Left colon (tissue), 2 donors: ENCODE results near the gene MTUS2. TPM values are rescaled to one million over a fixed set of nuclear protein-coding genes. Genes with fewer than 3 reads are reported as not detected.

Source experiments
- ATAC-seq: fragments of 200-7000 bp; cut with Tn5 transposase; one replicate; pipeline ENCODE4 v1.9.1; 2020; ENCODE audit warnings: mild to moderate bottlenecking, moderate library complexity
- DNase-seq, 2 donors: peaks; one replicate each; pipeline ENCODE4 v3.0.0-alpha.2; 2020
- intact Hi-C, 2 donors: fragments of 100-400 bp; cut with DNase I in 1 of 2; cut with micrococcal nuclease in 1 of 2; formaldehyde crosslinking; loops; one replicate each; pipeline versions ENCODE4 v1.11.2 to v1.14.0; 2022; cut with DNase I, micrococcal nuclease
- total RNA-seq, 2 donors: library from RNA; stranded (reverse); fragmentation: NEBNext Ultra II Directional; extraction: Animal tissue kit (Norgen Biotek cat#: 25700); gene quantifications; one replicate each; pipeline ENCODE4 v1.2.1, GENCODE V29; 2021
- donor health status: DM: no; HTN: no; CAD: no.
- donor health status: DM: yes; HTN: yes; CAD: no.

MTUS2 gene
- total RNA-seq, 2 donors from 2014 or later: 0.15 to 0.25 TPM

DNA sequence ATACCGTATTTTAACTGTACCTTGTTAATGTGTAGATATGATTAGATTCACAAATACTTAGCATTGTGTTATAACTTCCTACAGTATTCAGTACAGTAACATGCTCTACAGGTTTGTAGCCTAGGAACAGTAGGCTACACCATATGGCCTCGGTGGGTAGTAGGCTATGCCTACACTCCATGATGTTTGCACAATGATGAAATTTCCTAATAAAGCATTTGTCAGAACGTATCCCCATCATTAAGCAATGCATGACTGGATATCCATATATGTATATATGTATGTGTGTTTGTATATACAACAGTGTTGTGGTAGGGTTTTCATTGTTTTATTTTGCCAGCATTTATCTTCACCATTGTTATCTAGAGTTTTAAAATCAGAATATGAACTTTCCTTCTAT lies 655.9 kb downstream of the MTUS2 start:
- intact Hi-C loops: no loop called here
- no peak for DNase-seq
- ATAC-seq: no peak

GRCh38 chr13:29479716-29480492 lies 659.8 kb downstream of the MTUS2 start:
- intact Hi-C loops: no loop called here
- ATAC-seq (no peak), DNase-seq (no peak)

GRCh38 chr13:29480893-29481525 lies 660.9 kb downstream of the MTUS2 start:
- DNase-seq: no peak
- intact Hi-C loops: no loop called here
- ATAC-seq: peak; percentile 33

- ATAC-seq (peak; percentile 80), DNase-seq (no peak)
- intact Hi-C loops: no loop called here
Measured at GRCh38 chr13:29481603-29482002, 661.5 kb downstream of the MTUS2 start.

- intact Hi-C loops: no loop called here
- DNase-seq (no peak), ATAC-seq (peak; percentile 73)
Measured at GRCh38 chr13:29482504-29482903, 662.4 kb downstream of the MTUS2 start.

DNA sequence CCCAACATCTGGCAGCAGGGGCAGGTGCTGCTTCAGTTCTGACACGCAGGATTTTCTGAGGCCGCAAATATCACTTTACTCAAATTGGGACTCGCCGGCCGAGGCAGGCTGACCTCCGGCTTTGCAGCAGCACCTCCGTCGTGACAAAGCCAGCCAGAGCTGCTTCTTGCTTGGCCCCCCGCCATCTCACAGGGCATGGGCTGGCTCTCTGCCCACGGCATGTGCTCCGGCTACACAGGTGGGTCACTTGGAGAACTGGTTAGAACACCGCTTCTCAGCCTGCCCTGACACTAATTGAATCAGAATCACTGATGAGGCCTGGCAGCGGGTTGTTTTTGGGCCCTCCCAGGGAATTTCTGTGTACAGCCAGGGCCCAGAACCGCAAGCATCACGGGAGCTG lies 663.1 kb downstream of the MTUS2 start:
- intact Hi-C loops: no loop called here
- ATAC-seq (no peak), DNase-seq (no peak)

DNA sequence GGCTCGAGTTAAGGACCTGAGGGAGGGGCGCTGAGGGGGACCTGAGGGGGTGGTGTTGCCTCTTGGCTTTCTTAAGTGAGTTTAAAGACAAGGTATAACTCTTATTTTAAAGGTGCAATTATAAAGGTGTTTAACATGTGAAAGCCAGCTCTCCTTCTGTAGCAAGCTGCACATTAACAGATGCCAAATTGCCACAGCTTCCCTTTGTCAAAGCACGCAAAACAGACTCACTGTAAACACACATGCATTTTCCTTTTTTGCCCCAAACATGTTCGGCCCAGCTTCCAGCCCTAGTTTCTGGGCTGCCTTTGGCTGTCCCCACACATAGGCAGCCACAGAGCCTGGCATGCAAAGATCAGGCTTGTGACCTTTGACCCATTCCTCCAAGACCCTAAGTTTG lies 663.5 kb downstream of the MTUS2 start:
- no peak for ATAC-seq
- intact Hi-C loops: no loop called here
- no peak for DNase-seq

GRCh38 chr13:29484236-29484635 lies 664.1 kb downstream of the MTUS2 start:
- DNase-seq (no peak), ATAC-seq (no peak)
- intact Hi-C loops: no loop called here

DNA sequence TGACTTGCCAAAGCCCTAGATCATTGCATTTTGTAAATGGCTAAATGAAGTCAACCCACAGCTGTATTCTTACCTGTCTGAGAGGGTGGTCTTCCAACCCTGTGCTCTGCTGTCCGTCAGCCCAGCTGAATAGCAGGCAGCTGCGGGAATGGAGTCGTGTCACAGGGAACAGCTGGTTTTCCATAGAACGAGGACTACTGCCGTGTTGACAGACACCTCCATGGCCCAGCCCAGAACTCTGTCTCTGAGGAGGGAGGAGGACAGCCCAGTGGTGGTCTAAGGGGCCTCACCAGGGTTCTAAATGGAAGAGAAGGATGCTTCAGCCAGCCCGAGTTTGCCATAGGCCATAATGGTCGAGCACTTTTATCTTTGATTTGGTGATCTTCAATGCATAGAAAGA lies 664.7 kb downstream of the MTUS2 start:
- ATAC-seq: no peak
- no peak for DNase-seq
- intact Hi-C loops: no loop called here

DNA sequence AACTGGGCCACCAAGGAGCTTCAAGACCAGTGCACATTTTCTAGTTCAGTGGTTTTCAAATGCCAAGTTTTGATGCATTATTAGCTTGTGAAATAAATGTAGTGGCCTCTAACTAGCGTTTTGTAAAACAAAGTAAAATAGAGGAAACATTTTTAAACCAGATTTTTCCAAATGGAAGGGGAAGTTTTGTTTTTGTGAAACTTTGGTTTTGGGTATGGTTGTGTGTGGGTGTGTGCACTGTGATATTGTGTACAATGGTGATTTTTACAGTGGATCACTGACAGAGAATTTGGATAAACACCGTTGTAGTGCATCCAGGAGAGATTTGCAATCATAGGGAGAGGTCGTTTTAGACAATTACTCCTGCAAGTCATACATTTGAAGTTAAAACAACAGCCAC lies 666.4 kb downstream of the MTUS2 start:
- no peak for ATAC-seq
- DNase-seq: no peak
- intact Hi-C loops: no loop called here

DNA sequence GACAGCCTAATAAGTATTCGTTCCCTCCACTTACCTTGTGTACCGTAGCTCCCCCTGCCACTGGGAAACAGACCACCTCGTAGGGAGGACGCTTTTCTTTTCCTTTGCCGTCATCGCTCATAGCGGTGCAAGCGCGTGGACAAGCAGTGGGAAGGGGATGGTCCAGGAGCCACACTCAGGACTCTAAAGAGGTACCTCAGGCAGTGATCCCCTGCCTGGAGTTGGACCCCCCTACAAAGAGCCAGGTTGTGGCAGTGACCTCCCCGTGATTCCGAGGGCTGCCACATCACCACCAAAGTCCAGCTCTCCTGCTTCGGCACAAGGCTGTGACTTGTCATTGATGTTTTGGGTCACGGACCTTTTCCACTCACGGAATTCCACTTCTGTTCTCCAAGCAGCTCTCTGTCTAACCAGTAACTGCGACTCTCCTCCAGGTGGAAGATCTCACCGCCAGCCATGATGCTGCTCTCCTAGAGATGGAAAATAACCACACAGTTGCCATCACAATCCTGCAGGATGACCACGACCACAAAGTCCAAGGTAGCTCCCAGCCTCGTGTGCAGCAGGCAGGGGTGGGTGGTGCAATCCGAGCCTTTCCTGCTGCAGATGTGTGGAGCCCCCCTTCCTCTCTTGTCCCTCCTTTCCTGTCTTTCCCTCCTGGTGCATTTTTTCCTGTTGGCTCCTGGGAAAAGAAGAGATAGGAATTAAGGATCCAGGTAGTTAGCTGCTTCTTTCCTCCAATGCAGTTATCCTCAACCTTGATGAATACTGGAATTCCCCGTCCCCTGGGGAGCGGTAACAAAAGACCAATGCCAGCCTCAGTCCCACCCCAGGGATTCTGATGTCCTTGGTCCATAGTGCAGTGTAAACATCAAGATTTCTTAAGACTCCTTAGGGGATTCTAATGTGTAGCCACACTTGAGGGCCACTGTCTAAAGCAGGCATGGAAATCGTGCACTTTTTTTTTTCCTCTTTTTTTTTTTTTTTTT lies 667.6 kb downstream of the MTUS2 start:
- no peak for ATAC-seq

DNA sequence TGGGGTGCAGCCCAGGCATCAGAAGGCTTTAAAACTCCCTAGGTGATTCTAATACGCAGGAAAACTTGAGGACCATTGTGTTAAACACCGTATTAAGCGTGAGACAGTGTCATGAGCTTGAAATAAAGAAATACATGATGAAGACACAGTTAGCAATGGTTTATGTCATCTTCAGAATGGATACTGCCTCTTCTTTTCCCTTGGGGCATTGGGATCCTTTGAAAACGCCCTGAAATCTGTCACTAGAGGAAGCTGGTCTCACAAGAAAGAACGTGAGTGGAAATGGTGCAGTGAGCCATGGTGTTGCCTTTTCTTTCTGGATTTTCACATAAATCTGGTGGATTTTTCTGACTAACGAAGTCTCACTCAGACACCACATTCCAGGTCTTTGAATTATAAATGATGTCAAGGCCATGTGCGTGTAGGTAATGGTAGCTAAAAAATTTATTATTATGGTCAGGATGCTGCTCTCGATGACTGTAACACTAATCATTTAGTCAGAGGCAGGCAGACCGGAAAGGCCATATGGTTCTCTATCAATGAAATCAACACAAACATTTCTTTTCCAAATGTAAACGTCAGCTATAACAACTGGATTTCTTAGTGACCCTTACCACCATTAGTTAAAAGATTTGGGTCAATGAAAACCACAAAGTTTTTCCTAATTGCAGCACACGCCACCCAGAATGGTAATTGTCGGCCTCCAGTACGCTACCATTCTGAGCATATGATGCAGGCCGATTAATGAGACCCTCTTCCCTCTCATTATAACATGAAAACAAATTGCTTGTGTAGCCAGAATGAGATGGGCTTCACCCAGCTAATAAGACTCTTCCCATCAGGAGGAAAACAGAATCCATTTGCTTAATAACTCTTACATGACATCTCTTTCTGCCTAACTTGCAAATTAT lies 669.8 kb downstream of the MTUS2 start:
- intact Hi-C loops: no loop called here
- ATAC-seq: no peak
- no peak for DNase-seq

More for the DNA sequence above, 667.6 kb downstream of the MTUS2 start:
- DNase-seq: no peak
- intact Hi-C loops: no loop called here

DNA sequence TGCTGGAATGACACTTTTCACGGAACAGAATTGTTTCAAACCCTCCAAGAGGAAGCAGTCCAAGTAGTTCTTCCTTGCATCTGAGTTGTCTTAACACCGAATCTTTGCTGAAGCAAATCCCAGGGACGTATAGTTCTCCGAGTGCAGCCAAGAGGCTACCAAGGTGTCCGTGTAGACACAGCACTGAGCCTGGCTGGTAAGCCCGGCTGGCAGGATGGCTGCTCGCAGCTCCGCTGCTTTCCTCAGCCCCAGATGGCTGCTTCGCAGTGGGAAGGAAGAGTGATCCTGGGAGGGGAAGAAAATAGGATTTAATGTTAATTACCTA lies 670.4 kb downstream of the MTUS2 start:
- no peak for ATAC-seq
- DNase-seq: no peak
- intact Hi-C loops: no loop called here

- intact Hi-C loops: no loop called here
- ATAC-seq: no peak
- DNase-seq: no peak
Measured at GRCh38 chr13:29491248-29491647, 671.1 kb downstream of the MTUS2 start.

DNA sequence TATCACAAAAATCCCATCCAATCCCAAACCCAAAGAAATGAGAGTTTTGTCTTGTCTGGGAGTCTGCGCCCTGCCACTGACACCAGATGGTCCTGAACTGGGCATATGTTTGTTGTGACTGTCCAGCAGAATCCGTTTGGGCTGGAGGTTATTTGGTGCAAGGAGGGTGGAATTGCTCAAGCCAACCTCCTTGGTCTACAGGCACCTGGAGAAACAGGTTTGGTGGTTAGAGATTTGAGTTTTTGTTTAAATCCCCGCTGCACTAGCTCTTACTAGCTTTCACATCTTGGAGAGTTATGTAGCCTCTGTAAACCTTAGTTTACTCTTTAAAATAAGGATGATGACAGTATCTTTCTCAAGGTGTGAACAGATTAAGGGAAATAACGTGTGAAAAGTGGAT lies 673.7 kb downstream of the MTUS2 start:
- intact Hi-C loops: no loop called here
- ATAC-seq (no peak), DNase-seq (no peak)

DNA sequence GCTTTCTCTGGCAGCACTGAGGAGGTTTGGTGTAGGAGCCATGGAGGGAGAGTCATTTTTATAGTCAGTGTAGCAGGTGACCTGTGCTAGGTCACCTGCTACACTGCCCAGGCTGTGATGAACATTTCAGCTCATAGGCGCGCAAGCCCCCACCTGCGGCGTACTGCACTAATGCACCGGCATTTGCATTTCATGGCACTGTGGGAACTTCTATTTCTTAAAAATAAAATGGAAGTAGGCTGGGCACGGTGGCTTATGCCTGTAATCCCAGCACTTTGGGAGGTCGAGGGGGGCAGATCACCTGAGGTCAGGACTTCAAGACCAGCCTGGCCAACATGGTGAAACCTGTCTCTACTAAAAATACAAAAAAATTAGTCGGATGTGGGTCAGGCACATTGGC lies 674.4 kb downstream of the MTUS2 start:
- ATAC-seq (no peak), DNase-seq (no peak)
- intact Hi-C loops: no loop called here

DNA sequence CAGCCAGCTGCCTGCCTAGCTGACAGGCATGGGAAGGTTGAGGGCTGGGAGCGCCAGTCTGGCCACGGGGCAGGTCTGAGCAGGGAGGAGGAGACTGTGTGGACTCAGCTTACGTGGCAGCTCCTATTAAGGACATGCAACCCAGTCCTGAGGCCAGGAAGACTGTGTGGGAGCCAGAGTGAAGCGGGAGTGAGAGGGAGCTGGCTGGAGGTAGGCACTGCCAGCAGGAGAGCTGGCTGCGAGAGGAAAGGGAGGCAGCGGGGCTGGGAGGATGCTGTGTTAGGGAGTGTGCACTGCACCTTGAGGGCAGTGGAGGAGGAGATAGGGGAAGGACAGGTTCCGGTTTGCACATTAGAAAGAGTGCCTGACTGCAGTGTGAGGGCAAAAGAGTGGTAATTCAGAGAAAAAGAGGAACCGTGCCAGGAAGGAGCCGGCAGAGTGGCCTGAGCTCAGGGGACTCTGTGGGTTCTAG lies 676.1 kb downstream of the MTUS2 start:
- intact Hi-C loops: no loop called here
- DNase-seq: no peak

GRCh38 chr13:29497137-29497654 lies 677.1 kb downstream of the MTUS2 start:
- intact Hi-C loops: no loop called here

More for the DNA sequence above, 676.1 kb downstream of the MTUS2 start:
- peak; percentile 64 for ATAC-seq

More at GRCh38 chr13:29497137-29497654, 677.1 kb downstream of the MTUS2 start:
- ATAC-seq: no peak
- DNase-seq: peak in 1 of 2 donors; percentile 47
